ENCODE measurements around the gene KCTD14.
"Not testable (repeated sequence)": the region's sequence is repeated elsewhere in the genome, so short reads cannot be mapped to it uniquely, and the experiment has no call there.

Gene KCTD14

GRCh38 chr11:78033040-78033439 lies 10.0 kb upstream of the KCTD14 start:
- no peak for TF ChIP-seq Cebpa-rat (IDR thresholded peaks at IDR 0.05)
- Histone ChIP-seq H3K27ac (no peak overlapping the region), H4K20me1 (no peaks in the 10 kb centered on the region), H3K9me3 (replicated peaks in 1 of 11) (no peaks in the 10 kb centered on the region), H3K4me1 (peaks cover 6 to 29% (median 18%) of the 10 kb centered on the region in 10 experiments; a peak in 18 of 20 replicates), H3K9ac (no peak overlapping the region), H3K36me3 (no peaks in the 10 kb centered on the region), H3K4me2 (no peak overlapping the region), H3K4me3 (no peak overlapping the region), H3K27me3 (no peaks in the 10 kb centered on the region)

- TF ChIP-seq Cebpa-rat (IDR thresholded peaks at IDR 0.05), result no peak
- Histone ChIP-seq H3K4me2 (peak overlapping the region in 8 of 11 experiments; percentile 23 to 63 (median 39); a peak in 12 of 22 replicates), H3K4me1 (peaks cover 3 to 26% (median 15%) of the 10 kb centered on the region in 10 experiments; a peak in 18 of 20 replicates), H4K20me1 (no peaks in the 10 kb centered on the region), H3K27ac (no peak overlapping the region), H3K4me3 (no peak overlapping the region), H3K9ac (no peak overlapping the region), H3K36me3 (no peaks in the 10 kb centered on the region), H3K9me3 (replicated peaks in 1 of 11) (no peaks in the 10 kb centered on the region), H3K27me3 (no peaks in the 10 kb centered on the region)
Observed at GRCh38 chr11:78032090-78032489, 9.0 kb upstream of the KCTD14 start.

- no peak overlapping the region for H3K9ac ChIP-seq
- H3K4me1 ChIP-seq, result peaks cover 0 to 23% (median 14%) of the 10 kb centered on the region in 10 experiments; a peak in 12 of 20 replicates
- H3K4me3 ChIP-seq, result no peak overlapping the region
- no peaks in the 10 kb centered on the region for H3K36me3 ChIP-seq
- no peak overlapping the region for H3K27ac ChIP-seq
- H3K9me3 ChIP-seq (replicated peaks in 1 of 11), result no peaks in the 10 kb centered on the region
- peak overlapping the region in 8 of 11 experiments; percentile 23 to 63 (median 39); a peak in 12 of 22 replicates for H3K4me2 ChIP-seq
- no peaks in the 10 kb centered on the region for H3K27me3 ChIP-seq
- H4K20me1 ChIP-seq, result no peaks in the 10 kb centered on the region
- no peak for TF ChIP-seq Cebpa-rat (IDR thresholded peaks at IDR 0.05)
Observed at GRCh38 chr11:78031629-78032028, 8.6 kb upstream of the KCTD14 start.

- Histone ChIP-seq H3K4me2 (peak overlapping the region in 4 of 11 experiments; percentile 25 to 59 (median 45); a peak in 9 of 22 replicates), H3K27ac (no peak overlapping the region)
Observed at GRCh38 chr11:78030429-78031325, 7.6 kb upstream of the KCTD14 start.

GRCh38 chr11:78028423-78028822 lies 5.3 kb upstream of the KCTD14 start:
- not testable (repeated sequence) for H3K9me3 ChIP-seq (replicated peaks in 1 of 11); H3K9ac ChIP-seq; H3K27me3 ChIP-seq; H3K27ac ChIP-seq; H4K20me1 ChIP-seq; H3K36me3 ChIP-seq; H3K4me2 ChIP-seq; H3K4me3 ChIP-seq
- peaks cover 0 to 23% (median 14%) of the 10 kb centered on the region in 10 experiments; a peak in 12 of 20 replicates for H3K4me1 ChIP-seq

More at GRCh38 chr11:78030429-78031325, 7.6 kb upstream of the KCTD14 start:
- Histone ChIP-seq H4K20me1 (no peaks in the 10 kb centered on the region), H3K9me3 (replicated peaks in 1 of 11) (no peaks in the 10 kb centered on the region), H3K9ac (no peak overlapping the region), H3K4me3 (no peak overlapping the region), H3K4me1 (peaks cover 0 to 23% (median 14%) of the 10 kb centered on the region in 10 experiments; a peak in 12 of 20 replicates), H3K36me3 (no peaks in the 10 kb centered on the region), H3K27me3 (no peaks in the 10 kb centered on the region)
- no peak for TF ChIP-seq Cebpa-rat (IDR thresholded peaks at IDR 0.05)

- no peaks in the 10 kb centered on the region for H3K9me3 ChIP-seq (replicated peaks in 1 of 11)
- H3K9ac ChIP-seq, result no peak overlapping the region
- peaks cover 0 to 23% (median 14%) of the 10 kb centered on the region in 10 experiments; a peak in 12 of 20 replicates for H3K4me1 ChIP-seq
- H3K4me3 ChIP-seq, result no peak overlapping the region
- no peak overlapping the region for H3K4me2 ChIP-seq
- H3K27me3 ChIP-seq, result no peaks in the 10 kb centered on the region
- no peaks in the 10 kb centered on the region for H4K20me1 ChIP-seq
- H3K36me3 ChIP-seq, result no peaks in the 10 kb centered on the region
- no peak overlapping the region for H3K27ac ChIP-seq
- no peak for TF ChIP-seq Cebpa-rat (IDR thresholded peaks at IDR 0.05)
Observed at GRCh38 chr11:78027759-78028158, 4.7 kb upstream of the KCTD14 start.

GRCh38 chr11:78025378-78025777 lies 2.3 kb upstream of the KCTD14 start:
- Histone ChIP-seq H3K4me2 (no peak overlapping the region), H3K27ac (no peak overlapping the region), H3K4me1 (peaks cover 0 to 3% (median 1%) of the 10 kb centered on the region in 10 experiments; a peak in 7 of 20 replicates), H3K27me3 (no peaks in the 10 kb centered on the region), H3K36me3 (no peaks in the 10 kb centered on the region), H3K9me3 (replicated peaks in 1 of 11) (no peaks in the 10 kb centered on the region), H3K9ac (no peak overlapping the region), H3K4me3 (no peak overlapping the region), H4K20me1 (no peaks in the 10 kb centered on the region)
- no peak for TF ChIP-seq Cebpa-rat (IDR thresholded peaks at IDR 0.05)

- Histone ChIP-seq H3K9me3 (replicated peaks in 1 of 11) (no peaks in the 10 kb centered on the region), H3K4me2 (no peak overlapping the region), H3K4me3 (no peak overlapping the region), H3K36me3 (no peaks in the 10 kb centered on the region), H4K20me1 (no peaks in the 10 kb centered on the region), H3K4me1 (no peaks in the 10 kb centered on the region), H3K27ac (no peak overlapping the region), H3K9ac (no peak overlapping the region), H3K27me3 (no peaks in the 10 kb centered on the region)
- no peak for TF ChIP-seq Cebpa-rat (IDR thresholded peaks at IDR 0.05)
Observed at GRCh38 chr11:78023426-78023825, 350 bp upstream of the KCTD14 start.

GRCh38 chr11:78021611-78022010 lies 1.5 kb downstream of the KCTD14 start:
- Histone ChIP-seq H3K4me3 (no peak overlapping the region), H3K9ac (no peak overlapping the region), H3K36me3 (no peaks in the 10 kb centered on the region), H3K9me3 (replicated peaks in 1 of 11) (no peaks in the 10 kb centered on the region), H3K27me3 (no peaks in the 10 kb centered on the region), H4K20me1 (no peaks in the 10 kb centered on the region), H3K27ac (no peak overlapping the region), H3K4me1 (no peaks in the 10 kb centered on the region), H3K4me2 (no peak overlapping the region)
- no peak for TF ChIP-seq Cebpa-rat (IDR thresholded peaks at IDR 0.05)

GRCh38 chr11:78020246-78020645 lies 2.8 kb downstream of the KCTD14 start:
- TF ChIP-seq Cebpa-rat (IDR thresholded peaks at IDR 0.05), result no peak
- H3K4me3 ChIP-seq, result no peak overlapping the region
- H3K9me3 ChIP-seq (replicated peaks in 1 of 11), result no peaks in the 10 kb centered on the region
- H3K36me3 ChIP-seq, result no peaks in the 10 kb centered on the region
- H4K20me1 ChIP-seq, result no peaks in the 10 kb centered on the region
- H3K27ac ChIP-seq, result no peak overlapping the region
- H3K4me2 ChIP-seq, result no peak overlapping the region
- H3K9ac ChIP-seq, result no peak overlapping the region
- H3K27me3 ChIP-seq, result no peaks in the 10 kb centered on the region
- H3K4me1 ChIP-seq, result no peaks in the 10 kb centered on the region

Data from BLaER1 treated with 17β-estradiol and CSF1 and Interleukin-3, amounts not matched to agents 10 nM and 100 nM (cell line).